Peyer's patch (tissue), 4 donors: ENCODE results near the gene SLC5A4.

ENCODE experiments used
- CTCF ChIP-seq, 6 experiments: fragments of 450-650 bp in 4 of 6; fragments of 200-600 bp in 2 of 6; sonication (generic) in 1 of 6; IDR thresholded peaks; one replicate each; pipeline ENCODE4 v1.5.1; 2017 to 2019; ENCODE audit warnings: antibody characterized with exemption in 6 of 6, mild to moderate bottlenecking in 3 of 6, moderate library complexity in 1 of 6
- POLR2A ChIP-seq, 2 donors: fragments of 450-650 bp; IDR thresholded peaks; one replicate each; pipeline ENCODE4 v1.5.1; 2017; ENCODE audit warnings: antibody characterized with exemption in 2 of 2, mild to moderate bottlenecking in 2 of 2, moderate library complexity in 2 of 2

- no peak for TF ChIP-seq CTCF (IDR thresholded peaks at IDR 0.05)
- TF ChIP-seq POLR2A (IDR thresholded peaks at IDR 0.05): no peak
Measured at GRCh38 chr22:32219026-32219425, 36.1 kb downstream of the SLC5A4 start.
